Adrenal gland (tissue), 12 donors: Measurements from ENCODE around the gene MOV10L1. TPM values are rescaled to one million over a fixed set of nuclear protein-coding genes. Genes with fewer than 3 reads are reported as not detected.

Experiments used
- DNase-seq, 7 donors: peaks; one replicate each; pipeline ENCODE4 v3.0.0-alpha.2; 2019 to 2020
- H3K27ac ChIP-seq, 5 donors: fragments of 200-600 bp; sonication (generic) in 4 of 5; 1 replicate in 3 of 5; 2 replicates in 2 of 5; pipeline versions ENCODE4 v1.5.1 to v1.8.0; 2016 to 2020; ENCODE audit warnings: mild to moderate bottlenecking in 1 of 5
- H3K27me3 ChIP-seq: fragments of 200-600 bp; 2 replicates; pipeline ENCODE4 v1.8.0; 2021
- H3K36me3 ChIP-seq, 2 donors: fragments of 200-600 bp; replicated peaks in 1 of 2; 1 replicate in 1 of 2; 2 replicates in 1 of 2; pipeline versions ENCODE4 v1.5.1 to v1.8.0; 2018 to 2022
- H3K4me1 ChIP-seq, 2 donors: fragments of 200-600 bp; replicated peaks in 1 of 2; 1 replicate in 1 of 2; 2 replicates in 1 of 2; pipeline versions ENCODE4 v1.5.1 to v1.8.0; 2018 to 2021
- H3K4me3 ChIP-seq, 4 donors: fragments of 200-600 bp; sonication (generic) in 3 of 4; one replicate each; pipeline ENCODE4 v1.5.1; 2016 to 2018
- H3K9me3 ChIP-seq, 3 donors: fragments of 200-600 bp; sonication (generic) in 1 of 3; replicated peaks in 1 of 3; 1 replicate in 2 of 3; 2 replicates in 1 of 3; pipeline versions ENCODE4 v1.5.1 to v1.8.0; 2016 to 2021
- CTCF ChIP-seq, 6 experiments: fragments of 450-650 bp in 4 of 6; fragments of 200-600 bp in 2 of 6; sonication (generic) in 1 of 6; IDR thresholded peaks; 1 replicate in 5 of 6; 2 replicates in 1 of 6; pipeline versions ENCODE4 v1.5.1 to v1.8.0; 2016 to 2021; ENCODE audit warnings: antibody characterized with exemption in 6 of 6, mild to moderate bottlenecking in 2 of 6, moderate library complexity in 1 of 6
- POLR2A ChIP-seq, 2 donors: fragments of 450-650 bp; IDR thresholded peaks; one replicate each; pipeline ENCODE4 v1.6.1; 2017; ENCODE audit warnings: antibody characterized with exemption in 2 of 2, mild to moderate bottlenecking in 2 of 2, moderate library complexity in 1 of 2
- WGBS, 4 donors: extraction: QIAGEN DNeasy Blood & Tissue Kit in 2 of 4; methylation state at CpG; one replicate each; pipeline versions ENCODE4 v1.1.5 to v1.1.7; 2013 to 2017; 5-methylcytosine and 5-hydroxymethylcytosine counted together
- intact Hi-C, 2 donors: fragments of 100-400 bp; cut with DNase I; formaldehyde crosslinking; loops; one replicate each; pipeline versions ENCODE4 v1.14.1 to v1.15.0; 2022 to 2023
- polyA plus RNA-seq, 3 donors: library from polyadenylated mRNA; stranded (reverse); fragments of 200-250 nt in 2 of 3; fragments of 350-450 nt in 1 of 3; fragmentation: Illumina TruSeq in 1 of 3; extraction: RNeasy Lipid Tissue Mini Kit (QIAGEN cat#74804) in 1 of 3; gene quantifications; one replicate each; pipeline ENCODE4 v1.2.3, GENCODE V29; 2013 to 2014
- total RNA-seq, 9 donors: library from RNA; depleted of rRNA in 4 of 9; stranded (reverse); fragments of >200 nt in 4 of 9; fragments of 120-200 nt in 1 of 9; fragmentation: NEBNext Ultra II Directional in 1 of 9; extraction: Animal tissue kit (Norgen Biotek cat#: 25700) in 1 of 9; gene quantifications; one replicate each; pipeline versions ENCODE4 v1.1.0 to v1.2.4, GENCODE V29; 2013 to 2023
- donor health status: healthy with polysubstance abuse.
- donor health status: Bipolar disorder and iron deficiency.
- donor health status: DM: yes; HTN: yes; CAD: no.
- donor health status: DM: no; HTN: no; CAD: no.
- donor health status: DM: no; HTN: no; CAD: no.
- donor health status: DM: yes; HTN: yes; CAD: no.

The MOV10L1 gene
- total and polyA plus RNA-seq, 12 donors: 0.14 to 0.74 (median 0.40) TPM; not detected in 5

- no peaks in the 10 kb centered on the region for H3K27me3 ChIP-seq
- H3K27ac ChIP-seq: no peak overlapping the region
- H3K4me1 ChIP-seq: peaks cover 22 to 23% of the 10 kb centered on the region in 2 donors
- intact Hi-C loops: no loop called here
- DNase-seq: peak in 1 of 7 donors; percentile 35
- no peak overlapping the region for H3K4me3 ChIP-seq
- no peak for TF ChIP-seq CTCF (IDR thresholded peaks at IDR 0.05)
- no peak for TF ChIP-seq POLR2A (IDR thresholded peaks at IDR 0.05)
- H3K9me3 ChIP-seq: no peaks in the 10 kb centered on the region
- 89 to 94% (median 94%) methylated on average over 16 to 61 of the region's 61 CpGs for WGBS, 4 donors
- H3K36me3 ChIP-seq: peaks cover 0 to 21% of the 10 kb centered on the region in 2 donors
These were observed 108.2 kb downstream of the MOV10L1 start for GRCh38 chr22:50197856-50198623.

GRCh38 chr22:50198624-50199017 lies 108.8 kb downstream of the MOV10L1 start:
- no peaks in the 10 kb centered on the region for H3K9me3 ChIP-seq
- no peak overlapping the region for H3K4me3 ChIP-seq
- DNase-seq: no peak
- 80 to 91% (median 88%) methylated on average over 1 to 16 of the region's 16 CpGs for WGBS, 4 donors
- H3K27me3 ChIP-seq: no peaks in the 10 kb centered on the region
- H3K4me1 ChIP-seq: peaks cover 22 to 23% of the 10 kb centered on the region in 2 donors
- peaks cover 0 to 20% of the 10 kb centered on the region in 2 donors for H3K36me3 ChIP-seq
- intact Hi-C loops: no loop called here
- TF ChIP-seq POLR2A (IDR thresholded peaks at IDR 0.05) (no peak), CTCF (IDR thresholded peaks at IDR 0.05) (no peak)
- H3K27ac ChIP-seq: no peak overlapping the region

GRCh38 chr22:50199251-50199721 lies 109.5 kb downstream of the MOV10L1 start:
- H3K27me3 ChIP-seq: no peaks in the 10 kb centered on the region
- no peak overlapping the region for H3K4me3 ChIP-seq
- intact Hi-C loops: no loop called here
- H3K36me3 ChIP-seq: peaks cover 0 to 13% of the 10 kb centered on the region in 2 donors
- peaks cover 22 to 23% of the 10 kb centered on the region in 2 donors for H3K4me1 ChIP-seq
- TF ChIP-seq CTCF (IDR thresholded peaks at IDR 0.05) (no peak), POLR2A (IDR thresholded peaks at IDR 0.05) (no peak)
- H3K9me3 ChIP-seq: no peaks in the 10 kb centered on the region
- peak overlapping the region in 2 of 5 donors; percentile 52 to 95 for H3K27ac ChIP-seq
- DNase-seq: peak in 2 of 7 donors; percentile 42 to 80
- 66 to 84% (median 78%) methylated on average over 8 to 18 of the region's 18 CpGs for WGBS, 4 donors

- DNase-seq: peak in 4 of 7 donors; percentile 38 to 50 (median 40)
- H3K4me1 ChIP-seq: peaks cover 22 to 23% of the 10 kb centered on the region in 2 donors
- H3K36me3 ChIP-seq: peaks cover 0 to 7% of the 10 kb centered on the region in 2 donors
- TF ChIP-seq POLR2A (IDR thresholded peaks at IDR 0.05) (no peak), CTCF (IDR thresholded peaks at IDR 0.05) (no peak)
- intact Hi-C loops: no loop called here
- no peaks in the 10 kb centered on the region for H3K9me3 ChIP-seq
- 9 to 25% (median 13%) methylated on average over 11 to 34 of the region's 34 CpGs for WGBS, 4 donors
- peak overlapping the region in 3 of 5 donors; percentile 27 to 95 (median 73) for H3K27ac ChIP-seq
- H3K4me3 ChIP-seq: peak overlapping the region in 2 of 4 donors; percentile 59 to 71
- no peaks in the 10 kb centered on the region for H3K27me3 ChIP-seq
These were observed 110.1 kb downstream of the MOV10L1 start for GRCh38 chr22:50199829-50200460.
